KOPT-K1 (cell line): ENCODE data around the gene FNDC3B.
"Not testable (repeated sequence)": the region's sequence is repeated elsewhere in the genome, so short reads cannot be mapped to it uniquely, and the experiment has no call there.

Experiments
- H3K27ac ChIP-seq: fragments of 200-600 bp; sonication (generic); 2 replicates; pipeline ENCODE4 v1.5.1; 2016; ENCODE audit warnings: antibody characterized with exemption, mild to moderate bottlenecking, low read depth, low read length; ENCODE audit not compliant: poor library complexity, severe bottlenecking
- H3K36me3 ChIP-seq: fragments of 200-600 bp; sonication (generic); 2 replicates; pipeline ENCODE4 v1.5.1; 2017; ENCODE audit warnings: antibody characterized with exemption, mild to moderate bottlenecking, low read length, moderate library complexity; ENCODE audit not compliant: insufficient read depth
- H3K9me3 ChIP-seq: fragments of 200-600 bp; sonication (generic); 2 replicates; pipeline ENCODE4 v1.5.1; 2017; ENCODE audit warnings: antibody characterized with exemption, low read length, mild to moderate bottlenecking; ENCODE audit not compliant: insufficient read depth, poor library complexity, severe bottlenecking

FNDC3B gene

DNA sequence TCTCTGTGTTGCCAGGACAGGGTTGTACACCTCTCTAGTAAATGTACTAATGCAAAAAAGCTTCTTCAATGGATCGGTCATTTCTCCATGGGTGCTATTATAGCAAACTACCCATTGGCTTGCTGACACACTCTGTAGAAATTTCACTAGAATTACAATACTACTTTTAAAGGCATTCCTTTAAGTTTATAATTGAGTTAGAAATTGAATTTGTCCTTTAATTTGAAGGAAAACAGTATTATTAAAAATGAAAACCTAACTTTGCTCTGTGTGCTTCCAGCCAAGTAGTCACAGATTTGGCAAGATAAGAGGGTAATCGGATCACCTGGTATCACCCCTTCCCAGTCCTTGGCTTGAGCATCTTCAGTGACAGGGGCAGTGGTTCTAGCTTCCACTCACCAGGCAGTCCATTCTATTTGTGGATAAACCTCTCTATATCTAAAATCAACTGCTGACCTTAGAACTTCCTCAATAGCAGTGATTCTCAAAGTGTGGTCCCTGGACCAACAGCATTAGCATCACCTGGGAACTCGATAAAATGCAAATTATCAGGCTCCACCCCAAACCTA lies 315.6 kb downstream of the FNDC3B start:
- Histone ChIP-seq H3K27ac (no peak overlapping the region), H3K36me3 (peaks cover 9% of the 10 kb centered on the region), H3K9me3 (no peaks in the 10 kb centered on the region)

DNA sequence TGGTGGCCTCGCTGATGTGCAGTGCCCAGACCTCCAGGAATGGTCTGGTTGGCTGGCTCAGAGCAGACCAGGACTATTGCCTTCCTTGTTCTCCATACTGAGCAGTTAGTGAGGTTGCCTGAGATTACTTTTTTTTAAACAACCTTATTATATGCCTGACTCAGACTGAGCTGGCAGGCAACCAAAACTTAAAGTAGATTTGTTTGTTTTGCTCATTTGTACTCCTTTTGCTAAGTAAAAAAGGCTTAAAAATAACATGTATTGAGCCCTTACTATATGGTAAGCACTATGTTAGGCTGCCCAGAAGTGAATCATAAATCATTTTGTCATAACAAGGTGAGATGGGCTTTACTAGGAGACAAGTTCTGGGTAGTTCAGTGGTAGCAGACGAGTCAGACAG lies 316.5 kb downstream of the FNDC3B start:
- Histone ChIP-seq H3K36me3 (peaks cover 9% of the 10 kb centered on the region), H3K27ac (no peak overlapping the region), H3K9me3 (no peaks in the 10 kb centered on the region)

DNA sequence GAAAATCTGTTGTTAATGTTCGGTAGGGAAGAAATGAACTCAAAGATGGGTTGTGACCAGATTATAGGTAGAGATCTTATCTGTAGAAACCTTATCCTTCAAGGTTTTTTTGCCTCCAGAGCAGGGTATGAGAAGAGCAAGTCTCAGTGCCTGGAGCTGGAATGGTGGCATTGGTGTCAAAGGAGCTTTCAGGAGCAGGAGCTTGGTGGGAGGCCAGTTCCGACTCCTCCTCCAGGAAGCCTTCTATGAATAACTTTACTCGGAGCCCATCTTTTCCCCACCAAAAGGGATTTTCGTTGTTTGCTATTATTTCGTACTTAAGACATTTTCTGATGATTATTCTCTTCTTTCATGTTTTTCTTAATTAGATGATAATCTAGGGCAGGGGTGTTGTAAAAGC lies 317.0 kb downstream of the FNDC3B start:
- Histone ChIP-seq H3K36me3 (peaks cover 9% of the 10 kb centered on the region), H3K9me3 (no peaks in the 10 kb centered on the region), H3K27ac (no peak overlapping the region)

DNA sequence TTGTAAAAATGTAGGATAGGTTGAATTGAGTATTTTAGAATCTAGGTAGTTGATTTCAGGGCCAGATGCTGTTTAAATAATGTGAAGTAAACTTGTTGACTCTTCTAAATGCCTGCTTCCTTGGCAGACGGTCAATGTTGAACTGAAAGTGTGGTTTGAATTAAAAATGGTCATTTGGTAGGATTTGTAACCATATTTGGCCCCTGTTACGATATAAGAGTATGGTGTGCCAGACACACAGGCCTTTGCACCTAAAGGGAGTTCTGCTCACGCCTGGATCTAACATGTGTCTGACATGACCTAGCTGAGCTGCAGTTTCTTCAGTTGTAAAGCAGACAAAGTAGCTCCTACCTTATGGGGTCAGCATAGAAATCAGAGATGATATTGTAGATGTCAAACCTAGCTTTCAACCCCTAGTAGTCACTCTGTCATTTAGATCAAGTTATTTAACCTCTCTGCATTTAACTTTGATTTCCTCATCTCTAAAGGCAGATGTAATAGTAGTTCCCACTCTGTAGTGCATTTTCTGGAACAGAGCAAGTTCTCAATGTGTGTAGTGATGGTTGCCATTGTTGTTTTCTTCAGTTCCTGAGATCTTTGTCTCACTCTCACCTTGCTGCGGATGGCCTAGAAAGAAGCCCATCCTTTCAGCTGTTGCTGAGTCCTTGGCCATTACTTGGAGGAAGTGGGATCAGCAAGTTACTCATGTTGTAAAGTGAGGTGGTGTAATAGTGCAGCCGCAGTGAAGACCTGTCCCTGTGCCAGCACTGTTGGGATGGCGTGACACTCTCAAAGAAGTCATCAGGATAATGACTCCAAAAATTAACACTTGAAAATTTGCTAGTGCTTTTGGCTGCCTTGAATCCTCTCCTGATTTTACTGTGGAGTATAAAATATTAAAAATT lies 318.7 kb downstream of the FNDC3B start:
- Histone ChIP-seq H3K36me3 (peaks cover 8% of the 10 kb centered on the region), H3K27ac (no peak overlapping the region), H3K9me3 (no peaks in the 10 kb centered on the region)

DNA sequence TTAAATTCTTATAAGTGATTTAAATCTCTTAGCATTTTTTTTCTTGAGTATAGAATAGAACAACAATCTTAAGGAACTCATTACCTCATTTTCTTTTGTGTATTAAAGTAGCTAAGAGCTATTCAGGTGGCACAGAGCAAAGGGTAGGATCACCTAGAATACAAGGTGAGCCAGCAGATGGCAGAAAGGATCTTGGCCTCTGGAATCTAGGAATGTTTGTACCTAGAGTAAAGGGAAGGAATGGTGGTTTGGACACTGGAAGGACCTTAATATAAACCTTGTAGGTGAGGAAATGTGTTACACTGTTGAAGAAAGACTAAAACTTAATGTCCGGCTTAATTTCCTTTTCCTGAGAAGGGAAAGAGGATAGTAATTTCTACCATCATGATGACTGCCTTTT lies 319.9 kb downstream of the FNDC3B start:
- H3K36me3 ChIP-seq, result no peaks in the 10 kb centered on the region
- no peaks in the 10 kb centered on the region for H3K9me3 ChIP-seq
- no peak overlapping the region for H3K27ac ChIP-seq

DNA sequence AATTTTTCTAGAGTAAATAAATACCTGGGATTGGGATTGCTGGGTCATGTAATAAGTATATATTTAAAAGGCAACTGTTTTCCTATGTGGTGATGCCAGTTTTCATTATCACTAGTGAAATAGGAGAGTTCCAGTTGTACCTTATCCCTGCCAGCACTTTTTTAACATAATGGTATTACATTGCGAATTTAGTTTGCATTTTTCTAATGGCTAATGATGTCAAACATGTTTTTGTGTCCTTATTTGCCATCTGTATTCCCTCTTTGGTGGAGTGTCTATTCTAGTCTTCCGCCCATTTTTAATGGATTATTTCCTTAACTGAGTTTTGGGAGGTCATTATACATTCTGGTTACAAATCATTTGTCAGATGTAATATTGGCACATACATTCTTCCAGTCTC lies 320.6 kb downstream of the FNDC3B start:
- no peaks in the 10 kb centered on the region for H3K36me3 ChIP-seq

DNA sequence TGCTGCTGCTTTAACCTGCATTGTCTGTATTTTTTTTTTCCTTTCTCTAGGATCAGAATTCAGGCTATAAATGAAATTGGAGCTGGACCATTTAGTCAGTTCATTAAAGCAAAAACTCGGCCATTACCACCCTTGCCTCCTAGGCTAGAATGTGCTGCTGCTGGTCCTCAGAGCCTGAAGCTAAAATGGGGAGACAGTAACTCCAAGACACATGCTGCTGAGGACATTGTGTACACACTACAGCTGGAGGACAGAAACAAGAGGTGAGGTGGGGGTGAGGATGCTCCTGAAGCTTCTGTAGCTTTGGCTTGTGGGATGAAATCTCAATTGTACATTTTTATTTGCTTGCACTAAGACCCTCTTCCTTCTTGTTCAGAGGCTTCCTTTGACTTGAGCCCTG lies 323.2 kb downstream of the FNDC3B start:
- no peaks in the 10 kb centered on the region for H3K36me3 ChIP-seq
- H3K9me3 ChIP-seq, result no peaks in the 10 kb centered on the region
- no peak overlapping the region for H3K27ac ChIP-seq

More for the DNA sequence above, 320.6 kb downstream of the FNDC3B start:
- no peak overlapping the region for H3K27ac ChIP-seq
- H3K9me3 ChIP-seq, result no peaks in the 10 kb centered on the region

DNA sequence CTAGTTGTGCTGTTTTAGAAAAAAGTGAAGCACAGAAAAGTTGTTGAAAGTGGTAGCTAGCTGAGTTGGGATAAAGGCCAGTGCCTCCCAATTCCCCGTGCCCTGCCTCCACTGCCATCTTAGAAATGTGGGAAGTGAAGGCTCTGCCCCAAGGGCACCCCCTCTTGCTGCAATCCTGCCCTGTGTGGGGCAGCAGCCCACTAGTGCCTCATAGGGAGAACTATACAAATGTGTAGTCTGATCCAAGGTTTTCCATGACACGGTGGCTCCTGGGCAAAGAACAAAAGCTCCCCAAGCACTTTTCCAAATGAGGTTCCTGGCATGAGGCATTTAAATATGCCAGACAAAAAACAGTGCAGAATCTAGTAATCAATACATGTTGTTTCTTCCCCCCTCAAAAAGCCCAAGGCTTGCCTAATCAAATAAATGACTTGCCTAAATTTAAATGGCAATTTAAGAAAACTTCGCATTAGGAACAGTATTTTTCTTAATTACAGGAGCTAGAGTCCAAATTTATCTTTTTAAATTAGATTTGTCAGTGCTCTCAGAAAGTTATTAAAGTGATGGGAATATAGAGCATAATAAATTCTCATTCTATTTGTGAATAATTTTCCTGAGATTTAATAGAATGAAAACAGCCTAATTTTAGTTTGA lies 325.1 kb downstream of the FNDC3B start:
- no peak overlapping the region for H3K27ac ChIP-seq
- H3K9me3 ChIP-seq, result no peaks in the 10 kb centered on the region
- H3K36me3 ChIP-seq, result no peaks in the 10 kb centered on the region

DNA sequence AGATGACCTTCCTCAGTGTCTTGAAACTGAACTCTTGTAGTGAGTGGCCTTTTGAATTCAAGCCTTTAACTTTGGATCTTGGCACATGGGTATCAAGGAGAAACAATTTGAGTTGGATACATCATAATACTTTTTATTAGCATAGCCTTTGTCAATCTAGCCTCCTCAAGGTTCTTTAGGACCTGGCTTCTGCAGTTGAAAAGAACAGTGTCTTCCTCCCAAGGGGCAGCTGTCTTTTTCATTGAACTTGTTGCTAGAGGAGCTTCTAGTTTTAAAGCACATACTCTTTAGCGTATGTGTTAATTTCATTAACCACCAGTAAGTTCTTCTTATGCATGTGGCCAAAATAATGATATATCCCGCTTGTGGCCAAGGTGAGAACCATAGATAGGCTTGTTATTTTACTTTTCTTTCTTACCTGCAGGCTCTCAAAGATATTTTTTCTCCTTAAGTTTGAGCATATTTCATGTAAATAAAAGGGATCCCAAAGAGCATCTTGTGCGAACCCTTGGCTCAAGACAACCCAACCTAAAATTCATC lies 325.7 kb downstream of the FNDC3B start:
- H3K27ac ChIP-seq, result no peak overlapping the region
- H3K36me3 ChIP-seq, result no peaks in the 10 kb centered on the region
- no peaks in the 10 kb centered on the region for H3K9me3 ChIP-seq

DNA sequence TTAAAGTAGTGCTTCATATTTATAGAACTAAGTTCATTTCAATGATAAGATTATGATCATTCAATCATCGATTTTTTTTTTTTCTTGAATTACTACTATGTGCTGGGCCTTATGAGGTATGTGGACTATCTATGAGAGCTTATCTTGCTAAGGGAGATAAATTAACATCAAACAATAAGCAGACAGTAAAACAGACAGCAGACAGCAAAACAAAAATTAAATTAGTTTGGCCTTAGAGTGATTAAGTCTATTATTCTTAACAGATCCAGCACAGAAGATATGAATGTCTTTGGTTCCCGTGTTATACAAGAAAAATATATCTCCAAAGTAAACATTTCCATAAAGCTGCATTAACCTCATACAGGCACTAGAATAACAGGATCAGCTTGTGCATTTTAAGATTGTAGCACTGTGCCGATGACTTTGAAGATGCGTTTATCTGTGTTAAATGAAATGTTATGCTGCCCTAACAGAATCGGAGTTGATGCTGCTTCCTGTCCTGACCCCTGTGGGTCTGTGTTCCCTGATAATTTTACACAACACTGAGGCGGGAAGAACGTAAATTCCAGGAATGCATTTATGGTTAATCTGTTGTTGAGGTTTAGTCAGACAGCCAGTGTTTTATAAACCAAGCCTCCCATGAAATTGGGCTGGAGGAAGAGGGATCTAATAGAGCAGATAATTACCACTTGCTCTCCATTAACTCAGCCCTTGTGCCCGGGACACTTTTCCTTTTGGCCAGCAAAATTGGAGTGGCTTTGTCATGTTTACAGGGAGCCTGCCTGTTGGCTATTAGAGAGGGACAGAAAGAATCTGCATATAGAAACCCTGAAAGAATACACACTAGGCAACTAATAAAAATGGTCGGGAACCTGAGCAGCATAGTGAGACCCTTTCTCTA lies 328.1 kb downstream of the FNDC3B start:
- H3K27ac ChIP-seq, result no peak overlapping the region
- H3K36me3 ChIP-seq, result no peaks in the 10 kb centered on the region
- no peaks in the 10 kb centered on the region for H3K9me3 ChIP-seq

DNA sequence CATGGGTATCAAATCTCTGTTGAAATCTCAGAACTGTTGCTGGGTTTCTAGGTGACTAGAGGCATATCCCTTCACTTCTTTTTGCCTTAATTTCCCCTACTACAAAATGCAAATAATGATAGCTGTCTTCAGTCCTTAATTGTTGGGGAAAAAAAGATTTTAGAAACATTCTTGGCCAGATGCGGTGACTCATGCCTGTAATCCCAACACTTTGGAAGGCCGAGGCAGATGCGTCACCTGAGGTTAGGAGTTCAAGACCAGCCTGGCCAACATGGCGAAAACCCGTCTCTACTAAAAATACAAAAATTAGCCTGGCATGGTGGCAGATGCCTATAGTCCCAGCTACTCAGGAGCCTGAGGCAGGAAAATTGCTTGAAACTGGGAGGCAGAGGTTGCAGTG lies 329.2 kb downstream of the FNDC3B start:
- not testable (repeated sequence) for H3K27ac ChIP-seq, H3K36me3 ChIP-seq, H3K9me3 ChIP-seq

DNA sequence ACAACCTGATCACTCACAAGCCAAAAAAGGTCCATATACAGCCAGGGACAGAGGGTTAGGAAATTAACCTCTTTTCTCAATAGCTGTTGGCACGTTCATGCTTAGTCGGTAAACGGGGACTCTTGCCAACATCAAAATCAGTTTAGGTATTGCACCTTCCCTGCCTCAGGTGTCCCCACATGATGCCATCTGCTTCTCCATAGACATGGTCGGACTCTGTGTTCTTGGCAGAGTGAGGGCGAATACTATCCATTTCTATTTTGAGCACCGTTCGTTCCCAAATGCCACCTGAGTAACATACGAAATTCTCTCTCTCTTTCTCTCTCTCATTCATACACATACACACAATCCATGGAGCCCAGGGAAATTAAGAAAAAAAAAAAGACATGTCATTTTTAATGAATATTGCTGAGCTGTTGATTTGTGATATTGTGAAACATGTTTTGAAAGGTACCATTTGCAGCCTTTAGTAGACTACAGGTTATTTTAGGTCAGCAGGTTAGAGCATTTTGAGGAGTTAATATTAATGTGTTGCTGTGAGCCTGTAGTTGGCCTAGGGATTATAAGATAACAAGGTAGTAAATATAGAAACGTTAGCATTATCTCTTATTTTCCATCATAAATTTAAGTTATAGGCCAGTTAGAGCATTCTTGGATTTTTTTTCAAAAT lies 330.3 kb downstream of the FNDC3B start:
- Histone ChIP-seq H3K27ac (no peak overlapping the region), H3K9me3 (no peaks in the 10 kb centered on the region), H3K36me3 (no peaks in the 10 kb centered on the region)

DNA sequence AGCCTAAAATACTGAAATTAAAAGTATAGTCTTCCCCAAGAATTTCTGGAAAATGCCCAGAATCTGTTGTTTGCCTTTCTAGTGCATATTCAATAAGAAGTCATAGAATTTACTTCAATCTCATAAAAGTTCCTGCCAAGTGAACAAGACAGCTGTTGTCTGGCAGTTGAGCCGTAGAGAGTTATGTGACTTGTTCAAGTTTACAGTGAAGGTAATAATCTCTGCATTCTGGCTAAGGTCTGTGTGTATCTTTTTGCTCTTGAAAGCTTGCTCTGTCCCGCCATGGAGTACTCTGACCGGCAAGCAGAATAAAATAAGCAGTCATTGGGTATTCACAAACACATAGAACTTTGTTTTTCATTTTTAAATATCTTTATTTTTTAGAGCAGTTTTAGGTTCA lies 331.0 kb downstream of the FNDC3B start:
- Histone ChIP-seq H3K36me3 (no peaks in the 10 kb centered on the region), H3K27ac (no peak overlapping the region), H3K9me3 (no peaks in the 10 kb centered on the region)

DNA sequence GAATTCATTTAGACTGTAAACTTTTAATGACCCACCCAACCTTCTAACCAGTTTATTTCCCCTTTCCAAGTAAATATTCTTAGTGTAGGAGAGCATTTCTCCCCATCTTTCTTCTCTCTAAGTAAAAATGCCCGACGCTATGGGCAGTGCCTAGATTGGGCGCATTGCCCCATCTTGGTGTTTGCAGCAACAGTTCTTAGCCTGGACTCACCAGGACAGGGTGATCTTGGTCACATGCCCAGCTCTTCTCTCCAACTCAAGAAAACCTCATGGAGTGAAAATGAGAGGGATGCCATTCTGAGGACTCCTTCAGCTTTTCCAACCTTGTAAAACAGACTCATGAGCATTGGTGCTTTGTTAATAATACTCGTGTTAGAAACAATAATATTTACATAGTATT lies 332.2 kb downstream of the FNDC3B start:
- no peaks in the 10 kb centered on the region for H3K36me3 ChIP-seq
- no peak overlapping the region for H3K27ac ChIP-seq
- no peaks in the 10 kb centered on the region for H3K9me3 ChIP-seq
